A673 (cell line): ENCODE measurements around the gene BEST2.

Experiments used
- CTCF ChIP-seq: fragments of 300-800, 200-600 bp; sonication (generic); conservative IDR thresholded peaks from 2 replicates; pipeline ENCODE4 v1.5.1; 2017; ENCODE audit warnings: low read depth, mild to moderate bottlenecking, antibody characterized with exemption, low read length, moderate library complexity, mixed read lengths
- EZH2 ChIP-seq: fragments of 200-600 bp; sonication (generic); IDR thresholded peaks from 2 replicates; pipeline ENCODE4 v1.6.1; 2017; ENCODE audit warnings: borderline replicate concordance, low read depth, mild to moderate bottlenecking, mixed read lengths, antibody characterized with exemption, low read length; ENCODE audit not compliant: poor library complexity, severe bottlenecking

DNA sequence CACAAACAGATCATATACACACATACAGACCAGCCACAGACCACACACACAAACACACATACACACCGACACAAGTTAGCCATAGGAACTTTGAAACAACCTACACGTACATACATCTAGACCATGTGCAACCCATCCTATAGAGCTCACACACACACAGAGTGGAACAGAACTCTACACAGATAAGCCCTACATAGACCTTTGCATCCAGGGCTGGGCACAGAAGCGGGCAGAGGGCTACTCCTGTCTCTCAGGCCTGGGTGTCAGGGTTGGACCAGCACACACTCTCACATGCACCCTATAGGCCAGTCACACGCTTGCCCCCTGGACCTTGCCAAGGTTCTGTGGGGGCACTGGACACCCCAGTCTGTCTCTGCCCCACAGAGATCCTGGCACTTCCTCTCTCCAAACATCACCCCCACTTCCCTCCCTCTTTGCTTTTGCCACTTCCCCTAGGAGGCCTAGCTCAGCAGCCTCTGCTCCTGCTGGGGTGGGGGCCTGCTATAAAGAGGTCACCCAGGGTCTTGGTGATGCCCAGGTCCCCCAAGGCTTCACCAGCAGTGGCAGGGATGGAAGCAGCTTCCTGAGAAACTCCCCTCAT, 33.9 kb downstream of the BEST2 start:
- TF ChIP-seq CTCF (no peak), EZH2 (no peak)
